HepG2 (cell line): Measurements from ENCODE around the gene NUP85. TPM values are rescaled to one million over a fixed set of nuclear protein-coding genes. Genes with fewer than 3 reads are reported as not detected.
A peak's percentile ranks its signal among the peaks of the same experiment; 100 is the strongest.

ENCODE experiments used
- ADNP ChIP-seq: sonication (generic); formaldehyde crosslinking; IDR thresholded peaks from 2 replicates; pipeline ENCODE4 v1.4.0; 2020; ENCODE audit warnings: missing genetic modification reagents
- ATM ChIP-seq: fragments of 450-650 bp; IDR thresholded peaks from 2 replicates; pipeline ENCODE4 v1.7.1; 2017; ENCODE audit warnings: mild to moderate bottlenecking, borderline replicate concordance
- ATRX ChIP-seq: sonication (generic); formaldehyde crosslinking; IDR thresholded peaks from 2 replicates; pipeline ENCODE4 v1.4.0; 2020; ENCODE audit warnings: missing genetic modification reagents, borderline replicate concordance
- CBX2 ChIP-seq, 2 experiments: fragments of 200-600 bp in 1 of 2; sonication (generic); formaldehyde crosslinking in 1 of 2; IDR thresholded peaks; 2 replicates each; pipeline versions ENCODE4 v1.7.0 to v1.8.1; 2018 to 2022; ENCODE audit warnings: low read depth in 2 of 2, low read length in 1 of 2, mild to moderate bottlenecking in 1 of 2, missing genetic modification reagents in 1 of 2
- FOXO4 ChIP-seq: sonication (generic); formaldehyde crosslinking; conservative IDR thresholded peaks from 2 replicates; pipeline ENCODE4 v1.8.1; 2023; ENCODE audit warnings: missing genetic modification reagents
- MEF2D ChIP-seq: sonication (generic); formaldehyde crosslinking; IDR thresholded peaks from 2 replicates; pipeline ENCODE4 v1.5.1; 2020; ENCODE audit warnings: mild to moderate bottlenecking, missing genetic modification reagents
- MXD1 ChIP-seq: sonication (generic); formaldehyde crosslinking; IDR thresholded peaks from 2 replicates; pipeline ENCODE4 v1.4.0; 2020; ENCODE audit warnings: mild to moderate bottlenecking, missing genetic modification reagents
- RARG ChIP-seq: sonication (generic); formaldehyde crosslinking; IDR thresholded peaks from 2 replicates; pipeline ENCODE4 v1.4.0; 2020; ENCODE audit warnings: low read depth, mild to moderate bottlenecking, missing genetic modification reagents
- RNF2 ChIP-seq: fragments of 450-650 bp; conservative IDR thresholded peaks from 2 replicates; pipeline ENCODE4 v1.6.1; 2016; ENCODE audit warnings: low read depth
- SMC3 ChIP-seq: IDR thresholded peaks from 2 replicates; pipeline ENCODE4 v1.6.1; 2011; ENCODE audit warnings: low read length, improper control_type of control experiment
- THAP8 ChIP-seq: sonication (generic); formaldehyde crosslinking; IDR thresholded peaks from 2 replicates; pipeline ENCODE4 v1.5.1; 2020; ENCODE audit warnings: missing genetic modification reagents, mild to moderate bottlenecking, borderline replicate concordance
- ZBTB21 ChIP-seq: sonication (generic); formaldehyde crosslinking; IDR thresholded peaks from 2 replicates; pipeline ENCODE4 v1.4.0; 2020; ENCODE audit warnings: missing genetic modification reagents
- ZBTB46 ChIP-seq: sonication (generic); formaldehyde crosslinking; IDR thresholded peaks from 2 replicates; pipeline ENCODE4 v1.4.0; 2020; ENCODE audit warnings: mild to moderate bottlenecking, missing genetic modification reagents, borderline replicate concordance
- ZNF18 ChIP-seq: sonication (generic); formaldehyde crosslinking; IDR thresholded peaks from 2 replicates; pipeline ENCODE4 v1.8.0; 2022; ENCODE audit warnings: mild to moderate bottlenecking, missing genetic modification reagents; ENCODE audit not compliant: insufficient replicate concordance
- ZNF253 ChIP-seq: sonication (generic); formaldehyde crosslinking; IDR thresholded peaks from 2 replicates; pipeline ENCODE4 v1.8.0; 2022; ENCODE audit warnings: mild to moderate bottlenecking, missing genetic modification reagents, borderline replicate concordance
- ZNF260 ChIP-seq: sonication (generic); formaldehyde crosslinking; IDR thresholded peaks from 2 replicates; pipeline ENCODE4 v1.4.0; 2020; ENCODE audit warnings: missing genetic modification reagents, low read depth, mild to moderate bottlenecking, borderline replicate concordance
- ZNF30 ChIP-seq: sonication (generic); formaldehyde crosslinking; IDR thresholded peaks from 2 replicates; pipeline ENCODE4 v1.5.0; 2020; ENCODE audit warnings: mild to moderate bottlenecking, missing genetic modification reagents
- ZNF383 ChIP-seq: sonication (generic); formaldehyde crosslinking; IDR thresholded peaks from 2 replicates; pipeline ENCODE4 v1.4.0; 2020; ENCODE audit warnings: missing genetic modification reagents, mild to moderate bottlenecking, borderline replicate concordance
- ZNF713 ChIP-seq: sonication (generic); formaldehyde crosslinking; IDR thresholded peaks from 2 replicates; pipeline ENCODE4 v1.4.0; 2020; ENCODE audit warnings: mild to moderate bottlenecking, missing genetic modification reagents
- polyA plus RNA-seq, 8 experiments: library from polyadenylated mRNA; depleted of rRNA in 3 of 8; stranded (reverse) in 7 of 8; unstranded in 1 of 8; fragments of >200 nt; fragmentation: Illumina TruSeq in 4 of 8; extraction: Trizol in 4 of 8; gene quantifications; 2 replicates each; pipeline versions ENCODE4 v1.2.1 to v1.2.3, GENCODE V29; 2011 to 2016; ENCODE audit warnings: low read depth in 4 of 8, missing spikeins in 1 of 8, mixed read lengths in 1 of 8; ENCODE audit not compliant: insufficient read depth in 1 of 8
- total RNA-seq, 5 experiments: library from RNA; depleted of rRNA; stranded (reverse); fragments of >200 nt; fragmentation: Illumina TruSeq; extraction: Trizol; gene quantifications; 2 replicates each; pipeline ENCODE4 v1.2.3, GENCODE V29; 2016; ENCODE audit warnings: low read depth in 1 of 5
- TF ChIP-seq, protein P1 (sequence below): sonication (generic); formaldehyde crosslinking; IDR thresholded peaks from 2 replicates; pipeline ENCODE4 v1.4.0; 2020; ENCODE audit warnings: missing genetic modification reagents, mild to moderate bottlenecking, borderline replicate concordance

Gene NUP85
- total and polyA plus RNA-seq, 2 of the 13 experiments (the other 11 are each of a cell fraction or from before 2014, with no cell fraction given): 89.1 to 124 TPM

- TF ChIP-seq ZNF253 (CRISPR knock-in tag) (0 out of 2 replicates have a peak, but pooled peaks have one; percentile 66), MXD1 (CRISPR knock-in tag) (0 out of 2 replicates have a peak, but pooled peaks have one; percentile 56), SMC3 (peak; percentile 23; the same call in 1 of the 2 replicates), ZNF383 (CRISPR knock-in tag) (no peak), FOXO4 (CRISPR knock-in tag) (no peak), THAP8 (CRISPR knock-in tag) (no peak), MEF2D (CRISPR knock-in tag) (no peak), ZNF260 (no peak), ZBTB21 (no peak), CBX2 (IDR thresholded peaks at IDR 0.05; ENCODE audit: low read depth, low read length) (no peak), CBX2 (CRISPR knock-in tag; IDR thresholded peaks at IDR 0.05; ENCODE audit: low read depth) (no peak), ZNF713 (CRISPR knock-in tag) (no peak), ATRX (CRISPR knock-in tag) (no peak), ZNF18 (no peak), RARG (CRISPR knock-in tag) (no peak), ATM (no peak), ZBTB46 (CRISPR knock-in tag) (no peak; the same call in 1 of the 2 replicates), RNF2 (no peak), ADNP (CRISPR knock-in tag) (no peak), ZNF30 (CRISPR knock-in tag) (no peak)
- TF ChIP-seq, protein P1, sequence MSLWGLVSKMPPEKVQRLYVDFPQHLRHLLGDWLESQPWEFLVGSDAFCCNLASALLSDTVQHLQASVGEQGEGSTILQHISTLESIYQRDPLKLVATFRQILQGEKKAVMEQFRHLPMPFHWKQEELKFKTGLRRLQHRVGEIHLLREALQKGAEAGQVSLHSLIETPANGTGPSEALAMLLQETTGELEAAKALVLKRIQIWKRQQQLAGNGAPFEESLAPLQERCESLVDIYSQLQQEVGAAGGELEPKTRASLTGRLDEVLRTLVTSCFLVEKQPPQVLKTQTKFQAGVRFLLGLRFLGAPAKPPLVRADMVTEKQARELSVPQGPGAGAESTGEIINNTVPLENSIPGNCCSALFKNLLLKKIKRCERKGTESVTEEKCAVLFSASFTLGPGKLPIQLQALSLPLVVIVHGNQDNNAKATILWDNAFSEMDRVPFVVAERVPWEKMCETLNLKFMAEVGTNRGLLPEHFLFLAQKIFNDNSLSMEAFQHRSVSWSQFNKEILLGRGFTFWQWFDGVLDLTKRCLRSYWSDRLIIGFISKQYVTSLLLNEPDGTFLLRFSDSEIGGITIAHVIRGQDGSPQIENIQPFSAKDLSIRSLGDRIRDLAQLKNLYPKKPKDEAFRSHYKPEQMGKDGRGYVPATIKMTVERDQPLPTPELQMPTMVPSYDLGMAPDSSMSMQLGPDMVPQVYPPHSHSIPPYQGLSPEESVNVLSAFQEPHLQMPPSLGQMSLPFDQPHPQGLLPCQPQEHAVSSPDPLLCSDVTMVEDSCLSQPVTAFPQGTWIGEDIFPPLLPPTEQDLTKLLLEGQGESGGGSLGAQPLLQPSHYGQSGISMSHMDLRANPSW (CRISPR knock-in tag): no peak
These were observed 35.1 kb downstream of the NUP85 start (continued) for GRCh38 chr17:75240394-75241142.
